Upper lobe of right lung (tissue), 1 donor: ENCODE measurements around the gene RBM38. TPM values are rescaled to one million over a fixed set of nuclear protein-coding genes. Genes with fewer than 3 reads are reported as not detected.
"Not testable (repeated sequence)": the region's sequence is repeated elsewhere in the genome, so short reads cannot be mapped to it uniquely, and the experiment has no call there.

ENCODE experiments used
- ATAC-seq: fragments of 200-7000 bp; cut with Tn5 transposase; one replicate; pipeline ENCODE4 v1.9.1; 2020; ENCODE audit warnings: mild to moderate bottlenecking, moderate library complexity
- DNase-seq: peaks from one replicate; pipeline ENCODE4 v3.0.0-alpha.2; 2020
- H3K27ac ChIP-seq: fragments of 200-600 bp; one replicate; pipeline ENCODE4 v1.8.0; 2022
- H3K27me3 ChIP-seq: fragments of 200-600 bp; one replicate; pipeline ENCODE4 v1.8.0; 2022; ENCODE audit warnings: mild to moderate bottlenecking
- H3K36me3 ChIP-seq: fragments of 200-600 bp; one replicate; pipeline ENCODE4 v1.8.0; 2022
- H3K4me1 ChIP-seq: fragments of 200-600 bp; one replicate; pipeline ENCODE4 v1.8.0; 2022
- H3K4me3 ChIP-seq: fragments of 200-600 bp; one replicate; pipeline ENCODE4 v1.8.0; 2022; ENCODE audit warnings: mild to moderate bottlenecking
- H3K9me3 ChIP-seq: fragments of 200-600 bp; one replicate; pipeline ENCODE4 v1.8.0; 2022
- CTCF ChIP-seq: fragments of 200-600 bp; IDR thresholded peaks from one replicate; pipeline ENCODE4 v1.8.0; 2022; ENCODE audit warnings: antibody characterized with exemption
- intact Hi-C: fragments of 100-400 bp; cut with DNase I; formaldehyde crosslinking; loops from one replicate; pipeline ENCODE4 v1.11.0; 2022
- long read RNA-seq: library from polyadenylated mRNA; unstranded; transcript quantifications from one replicate; pipeline ENCODE4 v2.0.0, GENCODE V29; 2021
- total RNA-seq: library from RNA; stranded (reverse); fragmentation: NEBNext Ultra II Directional; extraction: Animal tissue kit (Norgen Biotek cat#: 25700); gene quantifications from one replicate; pipeline ENCODE4 v1.2.1, GENCODE V29; 2021
- donor health status: DM: no; HTN: yes; CAD: no; lungs with severe emphysema.

RBM38 gene
- total RNA-seq = 13.4 TPM
- long read RNA-seq, transcript RBM38-203 (4 exons, 2,382 nt) = major isoform, 28 of 50 reads
- long read RNA-seq, partial matches to known transcripts = 19 of 50 reads
- long read RNA-seq, other reads (novel, unspliced or antisense) = 0 of 50 reads

- H3K27ac ChIP-seq = peak within 1 kb of the TSS; percentile 55
- peak; percentile 83 for DNase-seq
- no peaks in the 10 kb centered on the region for H3K27me3 ChIP-seq
- peaks cover 6% of the 10 kb centered on the region for H3K36me3 ChIP-seq
- H3K9me3 ChIP-seq = no peaks in the 10 kb centered on the region
- peaks cover 39% of the 10 kb centered on the region for H3K4me1 ChIP-seq
- intact Hi-C loops = no loop called here
- ATAC-seq = peak; percentile 89
- H3K4me3 ChIP-seq = peak within 1 kb of the TSS; percentile 64
- no peak for TF ChIP-seq CTCF
Observed at GRCh38 chr20:57390604-57391438, at the start of gene RBM38. TSS of gene RBM38 (plus strand) at chr20:57391396. CDS start at chr20:57391582, 186 bp downstream.

- no peak for ATAC-seq
- H3K27ac ChIP-seq = no peak overlapping the region
- no peak for DNase-seq
- no peaks in the 10 kb centered on the region for H3K36me3 ChIP-seq
- H3K4me1 ChIP-seq = no peaks in the 10 kb centered on the region
- intact Hi-C loops = no loop called here
- no peak for TF ChIP-seq CTCF
- no peaks in the 10 kb centered on the region for H3K9me3 ChIP-seq
- peaks cover 11% of the 10 kb centered on the region for H3K27me3 ChIP-seq
- H3K4me3 ChIP-seq = no peak overlapping the region
Observed at GRCh38 chr20:57341663-57342062, 49.5 kb upstream of the RBM38 start.

- Histone ChIP-seq H3K9me3 (no peaks in the 10 kb centered on the region), H3K4me3 (no peak overlapping the region), H3K27me3 (peaks cover 11% of the 10 kb centered on the region), H3K27ac (no peak overlapping the region), H3K4me1 (no peaks in the 10 kb centered on the region), H3K36me3 (no peaks in the 10 kb centered on the region)
- DNase-seq = no peak
- TF ChIP-seq CTCF = no peak
- no peak for ATAC-seq
- intact Hi-C loops = no loop called here
Observed at GRCh38 chr20:57342829-57343228, 48.4 kb upstream of the RBM38 start.

- DNase-seq (peak; percentile 75), ATAC-seq (peak; percentile 73)
- Histone ChIP-seq H3K36me3 (no peaks in the 10 kb centered on the region), H3K27me3 (peaks cover 7% of the 10 kb centered on the region), H3K4me3 (no peak overlapping the region), H3K9me3 (no peaks in the 10 kb centered on the region), H3K27ac (no peak overlapping the region), H3K4me1 (no peaks in the 10 kb centered on the region)
- intact Hi-C loops = no loop called here
- peak; percentile 72 for TF ChIP-seq CTCF
Observed at GRCh38 chr20:57346477-57346876, 44.7 kb upstream of the RBM38 start.

GRCh38 chr20:57347393-57347792 lies 43.8 kb upstream of the RBM38 start:
- H3K36me3 ChIP-seq = no peaks in the 10 kb centered on the region
- no peak for TF ChIP-seq CTCF
- ATAC-seq (no peak), DNase-seq (no peak)
- intact Hi-C loops = no loop called here
- peaks cover 7% of the 10 kb centered on the region for H3K27me3 ChIP-seq
- H3K9me3 ChIP-seq = no peaks in the 10 kb centered on the region
- peaks cover 8% of the 10 kb centered on the region for H3K4me1 ChIP-seq
- no peak overlapping the region for H3K27ac ChIP-seq
- no peak overlapping the region for H3K4me3 ChIP-seq

- DNase-seq, H3K27ac ChIP-seq, intact Hi-C loops, H3K4me1 ChIP-seq, H3K9me3 ChIP-seq, H3K36me3 ChIP-seq, ATAC-seq, H3K4me3 ChIP-seq, H3K27me3 ChIP-seq: not testable (repeated sequence)
Observed at GRCh38 chr20:57348200-57348921, 42.8 kb upstream of the RBM38 start.

- H3K36me3 ChIP-seq, H3K4me1 ChIP-seq, H3K9me3 ChIP-seq, H3K27ac ChIP-seq, H3K27me3 ChIP-seq, ATAC-seq, intact Hi-C loops, DNase-seq, H3K4me3 ChIP-seq: not testable (repeated sequence)
Observed at GRCh38 chr20:57348922-57349574, 42.1 kb upstream of the RBM38 start.
